HT-29 (cell line): ENCODE measurements around the gene TSPAN3. TPM values are rescaled to one million over a fixed set of nuclear protein-coding genes. Genes with fewer than 3 reads are reported as not detected.

Source experiments
- DNase-seq: peaks from one replicate; pipeline ENCODE4 v3.0.0-alpha.2; 2015; ENCODE audit warnings: low spot score
- total RNA-seq: library from RNA; depleted of rRNA; stranded (reverse); fragments of >200 nt; shearing (Covaris generic); gene quantifications from 2 replicates; pipeline ENCODE4 v1.2.3, GENCODE V29; 2014

TSPAN3 gene
- total RNA-seq, 1 experiment from 2014 or later, result 364 TPM

DNA sequence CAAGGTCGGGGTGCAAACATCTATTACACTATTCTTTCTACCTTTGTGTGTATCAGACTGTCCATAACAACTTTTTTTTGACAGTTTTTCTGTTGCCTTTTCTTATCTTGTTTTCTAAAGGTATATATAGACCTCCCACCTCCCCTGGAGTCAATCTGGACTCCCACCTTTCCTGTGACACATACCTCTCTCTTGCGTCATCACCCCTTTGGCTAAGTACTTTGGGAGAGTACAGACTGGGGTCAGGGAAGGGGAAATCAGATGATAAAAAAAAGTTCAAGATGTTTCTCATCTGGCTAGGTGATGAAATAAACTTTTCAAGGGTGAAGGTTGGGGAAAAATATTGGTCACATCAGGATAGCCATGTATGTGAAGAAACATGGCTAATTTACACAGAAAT lies 17.2 kb downstream of the TSPAN3 start:
- no peak for DNase-seq

DNA sequence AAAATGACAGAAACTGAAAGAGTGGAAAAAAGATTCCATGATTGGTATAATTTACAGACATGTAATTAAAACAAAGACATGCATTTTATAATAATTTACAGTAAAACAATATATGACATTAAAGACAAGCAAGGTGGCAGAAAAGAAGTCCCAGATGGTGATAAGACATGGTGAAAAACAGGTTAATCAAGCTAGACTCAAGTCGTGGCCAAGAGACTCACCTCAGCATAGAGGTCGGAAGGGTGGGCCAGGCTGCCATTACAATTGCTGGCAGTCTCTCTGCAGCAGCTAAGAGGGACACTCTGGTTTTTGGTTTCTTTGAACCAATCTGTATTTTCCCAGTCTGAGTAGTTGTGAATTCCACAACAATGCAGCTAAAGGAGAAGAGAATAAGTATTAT lies 18.4 kb downstream of the TSPAN3 start:
- peak; percentile 66 for DNase-seq

DNA sequence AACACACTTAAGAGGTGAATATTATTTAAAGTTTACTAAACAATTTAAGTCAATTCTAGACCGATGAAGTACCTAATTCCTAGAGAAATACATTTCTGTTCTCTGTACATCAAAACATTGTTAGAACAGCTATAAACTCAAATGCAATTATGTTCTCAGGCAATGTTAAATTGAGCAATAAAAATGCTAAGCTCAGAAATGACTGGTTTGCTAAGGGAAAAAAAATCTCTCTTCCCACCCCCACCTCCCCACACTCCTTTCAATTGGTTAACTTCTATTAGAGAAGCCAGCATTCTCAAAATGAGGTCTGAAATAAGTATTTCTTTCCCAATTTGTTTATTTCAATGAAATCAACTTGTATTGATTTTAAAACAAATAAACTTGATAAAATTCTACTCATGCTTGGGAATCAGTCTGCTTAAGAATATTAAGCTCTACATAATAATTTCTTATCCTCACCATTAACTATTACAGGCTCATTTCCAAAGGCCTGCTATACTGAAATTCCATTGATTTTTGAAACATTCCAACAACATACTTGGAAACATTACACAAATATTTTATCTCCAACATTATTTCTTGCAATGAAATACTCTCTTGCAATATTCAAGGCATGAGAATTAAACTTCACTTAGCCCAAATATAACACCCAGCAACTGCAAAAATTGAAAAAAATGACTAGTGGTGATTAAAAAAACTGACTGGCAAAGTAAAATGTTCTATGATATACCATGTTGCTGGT lies 22.6 kb downstream of the TSPAN3 start:
- DNase-seq, result no peak

DNA sequence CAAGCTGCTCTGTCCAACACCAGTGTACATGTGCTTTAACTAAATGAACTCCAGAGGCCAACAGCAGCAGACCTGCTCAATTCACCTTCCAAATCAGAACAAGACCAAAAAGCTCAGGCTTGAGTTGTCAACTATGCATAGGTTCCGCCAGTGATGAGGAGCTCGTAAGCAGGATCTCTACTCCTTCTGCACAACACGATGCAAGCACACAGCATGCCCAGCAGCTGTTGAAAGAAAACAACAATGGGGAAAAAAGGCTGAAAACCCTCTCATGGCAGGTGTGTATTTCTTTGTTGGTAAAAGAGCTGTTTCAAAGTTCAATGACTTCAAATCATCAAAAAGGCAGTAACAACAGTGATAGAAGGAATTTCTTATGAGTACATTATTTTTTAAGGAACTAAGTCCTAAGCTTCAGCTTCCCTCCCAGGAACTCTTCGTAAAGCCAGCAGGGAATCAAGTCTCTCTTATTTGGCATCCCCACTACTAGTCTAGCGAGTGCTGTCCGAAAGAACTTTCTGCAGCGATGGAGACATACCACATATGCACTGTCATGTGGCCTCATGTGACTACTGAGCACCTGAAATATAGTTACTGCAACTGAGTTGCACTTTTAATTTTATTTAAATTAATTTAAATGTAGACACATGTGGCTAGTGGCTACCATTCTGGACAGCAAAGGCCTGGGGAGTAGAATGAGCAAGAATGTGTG lies 24.1 kb downstream of the TSPAN3 start:
- no peak for DNase-seq

DNA sequence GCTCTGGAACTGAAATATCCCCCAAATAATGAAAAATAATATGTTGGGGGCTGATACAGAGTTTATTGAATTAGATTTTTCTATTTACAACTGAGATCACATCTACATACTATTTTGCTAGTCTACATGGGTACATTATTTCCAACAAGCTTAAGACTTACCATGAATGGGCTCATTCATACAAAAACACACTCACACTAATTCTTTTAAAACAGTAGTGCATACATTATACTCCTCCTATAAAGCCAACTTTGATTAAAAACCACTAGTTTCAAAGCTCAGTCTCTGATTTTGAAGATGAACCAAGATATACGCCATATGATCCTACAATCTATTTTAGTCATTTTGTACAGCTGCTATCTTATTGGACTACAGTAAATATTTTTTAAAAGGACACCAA lies 24.9 kb downstream of the TSPAN3 start:
- DNase-seq, result no peak

DNA sequence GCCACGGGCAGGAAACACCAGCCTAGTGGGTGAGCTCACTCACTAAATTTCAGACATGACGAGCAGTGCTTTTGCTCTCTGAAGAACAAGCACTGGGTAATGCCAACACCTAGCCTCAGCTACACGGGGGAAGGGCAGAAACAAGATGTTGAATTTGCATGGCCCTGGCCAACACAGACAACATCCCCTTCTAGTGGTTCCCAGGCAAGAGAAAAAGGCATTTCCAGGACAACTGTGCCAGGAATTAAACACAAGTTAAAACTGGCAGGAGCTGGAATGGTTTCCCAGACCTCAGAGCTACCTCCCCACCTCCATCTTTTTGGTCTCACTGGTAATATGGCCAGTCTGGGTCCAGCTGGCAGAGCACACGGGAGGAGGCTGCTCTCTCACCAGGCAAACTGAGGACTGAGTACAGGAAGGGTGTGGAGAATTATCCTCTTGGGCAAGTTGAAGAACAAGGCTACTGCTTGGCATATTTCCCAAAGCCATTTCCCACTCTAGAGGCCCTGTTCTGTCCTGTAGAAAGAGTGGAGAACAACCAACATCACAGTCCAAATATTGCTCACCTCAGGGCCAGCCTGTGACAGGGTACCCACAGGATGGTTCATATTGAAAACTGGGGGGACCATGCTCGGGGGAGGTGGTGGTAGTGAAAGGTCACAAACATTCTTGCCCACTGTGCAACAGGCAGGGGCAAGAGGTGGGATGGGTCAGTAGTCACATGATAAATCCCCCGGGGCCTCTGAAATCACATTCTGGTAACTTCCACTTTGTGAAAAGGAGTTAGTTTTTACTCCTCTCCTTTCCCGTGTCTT lies 26.5 kb downstream of the TSPAN3 start:
- DNase-seq, result no peak

DNA sequence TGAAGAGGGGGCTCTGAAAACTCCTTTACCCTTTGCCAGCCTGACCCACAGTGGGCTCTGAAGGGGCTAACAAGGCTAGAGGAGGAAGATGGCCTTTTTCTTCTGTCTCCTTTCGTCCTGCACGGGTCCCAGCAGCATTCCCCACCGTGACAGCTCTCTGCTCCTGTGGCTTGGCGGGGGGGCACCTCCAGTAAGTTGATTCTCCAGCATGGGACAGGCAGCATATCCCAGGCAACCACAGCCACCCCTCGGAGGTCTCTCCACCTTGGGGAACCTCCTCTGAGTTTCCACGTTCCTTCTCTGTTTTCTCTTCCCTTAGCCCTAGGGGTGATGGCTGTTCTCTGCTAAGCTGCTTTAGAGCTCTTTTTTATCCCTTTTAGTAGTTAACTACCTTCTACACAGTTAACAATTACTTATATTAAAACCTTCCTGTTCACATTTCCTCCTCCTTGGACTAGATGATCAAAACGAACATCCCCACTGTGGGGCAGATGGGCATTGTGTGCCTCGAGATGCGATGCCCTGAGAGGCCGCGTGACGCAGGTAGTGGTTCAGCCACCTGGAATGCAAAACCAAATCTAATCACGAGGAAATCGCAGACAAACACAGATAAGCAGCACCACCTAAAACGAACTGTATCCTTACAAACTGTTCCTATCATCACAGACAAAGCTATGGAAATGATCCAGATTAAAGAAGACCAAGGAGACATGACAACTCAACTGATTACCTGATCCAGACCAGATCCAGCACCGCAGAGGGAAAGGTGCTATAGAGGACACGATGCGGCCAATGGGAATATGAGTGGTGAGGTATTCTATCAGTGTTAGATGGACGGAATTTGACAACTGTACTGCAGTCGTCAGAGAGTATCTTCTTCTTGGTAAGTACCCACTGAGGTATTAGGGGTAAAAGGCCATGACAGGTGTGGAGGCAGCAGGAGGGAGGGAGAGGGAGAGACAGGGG lies 27.7 kb downstream of the TSPAN3 start:
- no peak for DNase-seq

DNA sequence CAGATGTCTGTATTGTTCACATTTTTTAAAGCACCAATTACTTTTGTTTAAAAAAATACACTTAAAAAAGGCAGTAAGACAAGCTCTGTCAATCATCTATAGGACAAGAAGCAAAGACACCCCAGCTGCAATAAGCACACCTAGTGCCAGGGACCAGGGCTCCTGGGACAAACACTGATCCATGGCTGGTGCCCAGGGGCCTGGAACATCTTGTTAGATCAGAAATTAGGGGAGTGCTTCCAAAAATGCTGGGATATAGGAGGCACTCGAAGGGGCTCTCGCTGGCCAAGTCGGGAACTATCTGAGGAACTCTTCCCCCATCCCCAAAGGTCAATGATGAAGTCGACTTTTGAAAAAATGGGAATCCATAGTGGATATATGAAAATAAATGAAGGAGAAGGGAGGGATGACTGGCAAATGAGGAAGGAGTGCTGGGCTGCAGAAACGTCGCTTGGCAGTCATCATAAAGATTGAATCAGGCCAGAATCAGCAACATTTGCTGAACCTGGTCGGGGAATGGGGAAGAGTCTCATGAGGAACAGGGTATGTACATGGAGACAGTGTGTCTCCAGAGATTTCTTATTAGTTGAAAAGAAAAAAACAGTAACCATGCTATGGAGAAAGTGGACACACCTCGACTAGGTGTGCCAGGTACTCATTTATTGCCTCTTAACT lies 28.5 kb downstream of the TSPAN3 start:
- no peak for DNase-seq

DNA sequence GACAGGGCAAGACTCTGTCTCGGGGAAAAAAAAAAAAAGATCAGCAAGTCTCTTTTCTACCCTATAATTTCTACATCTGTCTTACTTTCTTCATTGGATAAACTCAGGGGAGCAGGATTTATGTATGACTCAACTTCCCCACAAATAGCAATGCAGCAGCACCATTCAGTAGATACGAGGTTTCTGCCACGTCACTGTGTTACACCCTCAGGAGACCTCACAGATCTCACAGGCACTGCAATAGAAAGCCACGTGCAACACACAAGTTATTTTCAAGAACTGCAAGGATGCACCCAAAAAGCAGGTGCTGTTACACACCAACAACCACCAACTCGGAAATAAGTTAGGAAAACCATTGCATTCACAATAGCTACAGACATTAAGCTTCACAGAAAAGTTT lies 30.2 kb downstream of the TSPAN3 start:
- DNase-seq, result no peak

DNA sequence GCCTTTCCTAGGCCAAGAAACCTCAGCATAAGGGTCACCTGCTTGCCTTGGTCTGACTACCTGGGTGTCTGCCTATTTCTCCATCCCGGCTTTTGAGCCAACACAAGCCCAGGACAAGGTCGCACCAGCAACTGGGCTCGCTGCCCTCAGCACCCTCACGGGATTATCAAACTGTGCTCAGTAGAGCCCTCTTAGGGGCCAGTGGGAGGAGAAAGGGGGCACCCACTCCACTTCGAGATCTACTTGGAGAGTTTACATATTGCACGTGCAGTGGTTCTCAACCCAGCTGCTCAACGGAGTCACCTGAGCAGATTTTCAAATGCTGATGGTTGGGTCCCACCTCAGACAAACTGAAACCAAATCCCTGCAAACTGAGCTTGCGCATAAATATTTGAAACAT lies 31.1 kb downstream of the TSPAN3 start:
- DNase-seq, result no peak

DNA sequence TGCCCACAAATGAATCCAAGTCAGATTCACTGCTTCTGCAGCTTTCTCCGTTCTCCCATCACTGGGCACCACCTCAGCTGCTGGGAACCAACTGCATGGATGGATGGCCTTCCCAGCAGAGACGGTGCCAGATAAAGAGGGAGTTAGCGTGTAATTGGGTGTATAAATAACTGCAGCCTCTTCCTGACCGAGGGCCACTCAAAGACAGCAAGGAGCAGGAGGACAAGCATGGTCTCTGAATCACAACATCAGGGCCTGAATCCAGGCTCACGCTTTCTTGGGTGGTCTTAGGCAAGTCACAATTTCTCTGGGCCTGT lies 31.7 kb downstream of the TSPAN3 start:
- no peak for DNase-seq

DNA sequence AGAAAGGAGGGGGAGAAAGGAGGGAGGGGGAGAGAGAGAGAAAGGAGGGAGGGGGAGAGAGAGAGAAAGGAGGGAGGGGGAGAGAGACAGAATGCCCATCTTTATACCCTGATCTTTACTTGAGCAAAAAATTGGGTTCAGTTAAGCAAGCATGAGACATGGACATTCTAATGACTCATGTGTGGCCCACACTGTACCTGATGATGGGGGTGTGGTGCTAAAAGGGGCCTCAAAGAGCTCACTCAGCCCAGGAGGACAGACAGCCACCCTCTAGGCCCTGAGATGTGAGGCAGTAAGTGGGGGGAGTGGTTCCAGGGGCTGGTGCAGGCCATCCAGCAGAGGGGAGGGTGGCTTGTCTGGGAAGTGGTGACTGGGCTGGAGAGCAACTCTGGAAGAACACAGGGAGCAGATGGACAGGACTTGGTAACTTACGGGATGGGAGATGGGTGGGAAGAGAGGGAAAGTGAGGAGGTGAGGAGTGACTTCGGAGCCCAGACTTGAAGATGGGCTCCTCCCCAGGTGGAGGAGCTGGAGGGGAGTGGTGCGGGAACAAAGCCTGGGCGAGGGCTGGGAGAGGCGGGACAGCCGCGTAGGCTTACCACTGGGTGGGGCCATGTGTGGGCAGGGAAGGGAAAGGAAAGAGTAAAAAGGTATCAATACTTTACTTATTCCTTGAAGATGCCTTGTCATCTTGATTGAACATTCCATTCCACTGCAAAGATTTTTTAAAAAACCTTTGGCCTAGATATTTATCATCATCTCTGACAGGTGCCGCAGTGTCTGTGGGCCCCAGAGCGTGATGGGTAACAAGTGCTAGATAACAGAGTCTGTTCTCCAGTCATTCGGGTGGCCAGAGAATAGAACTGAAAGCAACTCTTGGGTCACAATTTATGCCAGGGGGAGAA lies 32.3 kb downstream of the TSPAN3 start:
- no peak for DNase-seq

DNA sequence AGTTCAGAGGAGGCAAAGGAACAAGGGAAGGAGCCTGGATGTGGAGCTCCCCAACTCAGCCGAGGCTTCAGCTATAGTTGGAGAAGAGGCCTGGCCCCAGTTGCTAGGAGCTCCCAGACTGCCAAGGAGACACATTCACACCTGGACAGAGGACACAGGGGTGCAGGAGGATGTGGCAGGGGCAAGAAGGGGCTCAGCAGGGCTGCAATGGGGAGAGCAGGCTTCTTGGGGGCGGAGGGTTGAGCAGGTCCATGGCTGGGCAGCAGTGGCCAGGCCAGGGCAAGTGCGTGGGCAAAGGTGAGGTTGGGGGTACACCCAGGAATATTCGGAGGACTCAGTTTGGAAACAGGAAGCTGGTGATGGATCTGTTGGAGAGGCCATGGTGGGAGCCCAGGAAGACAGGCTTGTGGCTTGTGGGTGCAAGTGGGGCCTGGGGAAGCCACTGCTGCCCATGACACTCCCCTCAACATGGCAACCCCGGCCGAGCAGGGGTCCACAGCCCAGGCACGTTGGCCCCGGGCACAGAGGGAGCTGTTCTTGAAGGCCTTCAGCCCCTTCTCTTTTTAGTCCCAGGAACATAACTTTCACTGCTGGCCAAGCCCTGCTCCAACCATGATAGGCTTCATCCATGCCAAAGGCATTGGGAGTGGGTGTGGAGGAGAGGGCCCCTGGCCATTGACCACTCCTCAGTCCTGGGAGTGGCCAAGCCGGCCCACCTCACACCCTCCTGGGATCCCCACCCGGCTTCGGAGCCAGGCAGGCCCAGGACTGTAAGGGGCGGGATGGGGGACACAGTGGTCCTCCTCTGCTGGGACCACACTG lies 33.3 kb downstream of the TSPAN3 start:
- DNase-seq, result no peak

DNA sequence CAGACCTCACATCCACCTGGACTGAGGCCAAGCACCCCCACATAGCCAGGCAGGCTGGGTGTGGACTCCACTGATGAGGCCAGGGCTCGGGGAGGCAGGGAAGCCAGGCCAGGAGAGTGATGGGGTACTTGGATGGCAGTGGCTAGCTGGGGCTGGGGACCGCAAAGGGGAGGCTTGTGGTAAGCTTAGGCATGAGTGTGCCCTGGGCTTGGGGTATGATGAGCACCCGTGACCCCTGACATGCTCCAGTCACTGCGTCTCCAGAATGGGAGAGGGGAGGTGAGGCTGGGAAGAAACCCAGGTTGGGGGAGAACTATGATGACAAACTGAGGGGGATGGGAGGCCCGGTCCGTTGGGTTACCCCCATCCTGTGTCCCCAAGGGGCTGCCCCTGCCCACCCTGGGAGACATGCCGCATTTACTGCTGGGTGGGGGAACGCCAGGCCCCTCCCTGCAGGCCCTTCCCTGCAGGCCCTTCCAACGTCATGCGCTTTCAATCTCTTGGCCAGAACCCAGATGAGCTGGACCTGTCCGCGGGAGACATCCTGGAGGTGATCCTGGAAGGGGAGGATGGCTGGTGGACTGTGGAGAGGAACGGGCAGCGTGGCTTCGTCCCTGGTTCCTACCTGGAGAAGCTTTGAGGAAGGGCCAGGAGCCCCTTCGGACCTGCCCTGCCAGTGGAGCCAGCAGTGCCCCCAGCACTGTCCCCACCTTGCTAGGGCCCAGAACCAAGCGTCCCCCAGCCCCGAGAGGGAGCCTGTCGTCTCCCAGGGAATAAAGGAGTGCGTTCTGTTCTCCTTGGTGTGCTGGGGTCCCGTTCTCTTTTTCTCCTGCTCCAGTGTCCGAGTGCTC lies 34.1 kb downstream of the TSPAN3 start:
- DNase-seq, result no peak

DNA sequence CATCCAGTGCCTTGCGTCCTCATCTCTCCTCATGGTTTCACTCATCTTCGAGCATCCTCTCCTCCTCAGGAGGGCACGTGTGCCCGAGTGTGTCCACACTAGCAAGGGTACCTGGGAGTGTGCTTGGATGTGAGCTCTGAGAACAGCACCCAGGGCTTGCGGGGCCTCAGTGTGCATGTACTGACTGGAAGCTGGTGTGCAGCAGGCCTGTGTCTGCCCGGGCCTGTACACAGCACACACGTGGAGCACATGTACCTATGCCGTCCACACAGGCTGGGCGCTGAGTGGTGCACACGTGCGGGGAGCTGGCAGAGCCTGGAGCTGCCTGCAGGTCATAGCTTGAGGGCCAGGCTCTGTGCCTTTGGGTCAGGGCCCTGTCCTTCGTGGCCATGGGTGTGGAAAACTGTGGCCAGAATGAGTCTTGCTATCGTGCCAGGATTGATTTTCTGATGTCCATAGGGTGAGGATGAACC lies 34.9 kb downstream of the TSPAN3 start:
- no peak for DNase-seq

DNA sequence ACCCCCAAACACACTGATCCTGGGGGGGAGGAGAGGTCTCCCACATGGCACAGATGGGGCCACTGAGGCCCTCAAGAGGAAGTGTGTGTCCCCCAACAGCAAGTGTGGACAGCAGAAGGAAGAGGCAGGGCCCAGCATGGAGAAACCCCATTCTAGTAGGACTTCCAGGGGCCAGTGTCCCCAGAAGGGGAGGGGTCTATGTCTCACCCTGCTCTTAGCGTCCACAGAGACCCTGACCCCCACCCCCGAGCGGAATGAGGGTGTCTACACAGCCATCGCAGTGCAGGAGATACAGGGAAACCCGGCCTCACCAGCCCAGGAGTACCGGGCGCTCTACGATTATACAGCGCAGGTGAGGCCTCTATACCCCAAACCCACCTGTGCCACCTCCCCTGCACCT lies 35.3 kb downstream of the TSPAN3 start:
- DNase-seq, result no peak

DNA sequence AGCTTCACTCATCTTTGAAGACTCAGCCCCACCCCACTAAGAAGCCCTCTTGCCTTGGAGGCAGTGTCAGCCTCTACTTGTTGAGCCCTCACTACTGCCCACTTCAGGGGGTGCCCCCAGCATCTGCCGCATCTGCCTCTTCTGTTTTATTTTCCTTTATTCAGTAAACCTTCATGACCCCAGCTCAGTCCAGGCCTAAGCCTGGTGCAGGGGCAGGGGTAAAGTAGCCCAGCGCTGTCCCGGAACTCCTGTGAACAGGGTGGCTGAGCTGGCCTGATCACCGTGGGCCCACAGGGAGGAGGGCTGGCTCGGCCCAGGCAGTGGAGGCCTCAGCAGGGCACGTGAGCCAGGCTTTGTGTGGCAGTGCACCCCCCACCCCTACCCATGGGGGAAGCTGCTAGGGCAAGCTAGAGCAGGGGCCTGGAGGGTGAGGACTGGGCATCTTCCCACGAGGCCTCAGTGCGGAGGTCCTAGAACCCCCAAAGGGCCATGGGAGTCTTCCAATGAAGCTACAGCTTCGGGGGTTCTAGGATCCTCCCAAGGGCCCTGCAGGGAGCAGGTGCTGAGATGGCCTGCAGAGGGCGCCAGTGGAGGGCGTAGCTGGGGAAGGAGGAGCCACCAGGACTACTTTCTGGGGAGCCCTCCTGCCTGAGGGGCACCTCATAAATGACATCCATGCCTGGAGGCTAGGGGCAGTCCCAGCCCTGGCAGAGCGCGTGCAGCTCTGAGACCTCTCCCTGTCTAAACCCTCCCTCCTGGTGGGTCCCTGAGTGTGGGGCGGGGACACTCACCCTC lies 36.0 kb downstream of the TSPAN3 start:
- peak; percentile 39 for DNase-seq
